Umbilical cord (tissue), 2 donors: ENCODE data around the gene JARID2. TPM values are rescaled to one million over a fixed set of nuclear protein-coding genes. Genes with fewer than 3 reads are reported as not detected.
A peak's percentile ranks its signal among the peaks of the same experiment; 100 is the strongest.
"Not testable (repeated sequence)": the region's sequence is repeated elsewhere in the genome, so short reads cannot be mapped to it uniquely, and the experiment has no call there.

ENCODE experiments used
- DNase-seq: peaks from one replicate; pipeline ENCODE4 v3.0.0-alpha.2; 2015; ENCODE audit warnings: low spot score
- total RNA-seq: library from RNA; depleted of rRNA; stranded (reverse); fragments of >200 nt; gene quantifications from one replicate; pipeline ENCODE4 v1.2.3, GENCODE V29; 2014; ENCODE audit warnings: low replicate concordance; ENCODE audit not compliant: insufficient read depth

JARID2 gene
- total RNA-seq, 1 donor from 2014 or later, result 8.4 TPM

- DNase-seq, result no peak
Measured at GRCh38 chr6:15308435-15309213, 62.8 kb downstream of the JARID2 start.

- no peak for DNase-seq
Measured at GRCh38 chr6:15309611-15310283, 63.9 kb downstream of the JARID2 start.

- DNase-seq, result no peak
Measured at GRCh38 chr6:15310680-15311079, 64.8 kb downstream of the JARID2 start.

GRCh38 chr6:15312500-15312899, 66.6 kb downstream of the JARID2 start:
- no peak for DNase-seq

- no peak for DNase-seq
Measured at GRCh38 chr6:15313367-15313766, 67.5 kb downstream of the JARID2 start.

GRCh38 chr6:15316754-15317153, 70.9 kb downstream of the JARID2 start:
- no peak for DNase-seq

- DNase-seq, result no peak
Measured at GRCh38 chr6:15317251-15317650, 71.4 kb downstream of the JARID2 start.

- no peak for DNase-seq
Measured at GRCh38 chr6:15317934-15318902, 72.3 kb downstream of the JARID2 start.

- no peak for DNase-seq
Measured at GRCh38 chr6:15319677-15320076, 73.8 kb downstream of the JARID2 start.

- no peak for DNase-seq
Measured at GRCh38 chr6:15320693-15321092, 74.8 kb downstream of the JARID2 start.

GRCh38 chr6:15322184-15322583, 76.3 kb downstream of the JARID2 start:
- DNase-seq, result no peak

GRCh38 chr6:15322781-15323536, 77.1 kb downstream of the JARID2 start:
- DNase-seq, result no peak

- not testable (repeated sequence) for DNase-seq
Measured at GRCh38 chr6:15323611-15324010, 77.7 kb downstream of the JARID2 start.

- no peak for DNase-seq
Measured at GRCh38 chr6:15324427-15324985, 78.6 kb downstream of the JARID2 start.

- no peak for DNase-seq
Measured at GRCh38 chr6:15325540-15325955, 79.7 kb downstream of the JARID2 start.

- no peak for DNase-seq
Measured at GRCh38 chr6:15326067-15326614, 80.3 kb downstream of the JARID2 start.

- no peak for DNase-seq
Measured at GRCh38 chr6:15327271-15327670, 81.4 kb downstream of the JARID2 start.

- DNase-seq, result peak; percentile 95
Measured at GRCh38 chr6:15329197-15329671, 83.4 kb downstream of the JARID2 start.

- DNase-seq, result no peak
Measured at GRCh38 chr6:15330174-15330944, 84.5 kb downstream of the JARID2 start.

GRCh38 chr6:15331143-15331542, 85.3 kb downstream of the JARID2 start:
- DNase-seq, result no peak
